HepG2 (cell line): Measurements from ENCODE around the gene RALB. TPM values are rescaled to one million over a fixed set of nuclear protein-coding genes. Genes with fewer than 3 reads are reported as not detected.

Experiments used
- FIP1L1 ChIP-seq: fragments of 200-400 bp; formaldehyde crosslinking; IDR thresholded peaks from 2 replicates; pipeline ENCODE4 v1.6.1; 2018; ENCODE audit warnings: low read depth, mild to moderate bottlenecking, low read length, moderate library complexity, borderline replicate concordance; ENCODE audit not compliant: insufficient read depth
- HCFC1 ChIP-seq: fragments of 150-350 bp; IDR thresholded peaks from 2 replicates; pipeline ENCODE4 v1.6.1; 2014; ENCODE audit warnings: low read depth, low read length
- KDM4B ChIP-seq: sonication (generic); formaldehyde crosslinking; IDR thresholded peaks from 2 replicates; pipeline ENCODE4 v1.4.0; 2020; ENCODE audit warnings: missing genetic modification reagents
- MIER3 ChIP-seq: IDR thresholded peaks from 2 replicates; pipeline ENCODE4 v1.6.1; 2016; ENCODE audit warnings: missing compliant biosample characterization, borderline replicate concordance
- SMARCE1 ChIP-seq: fragments of 450-650 bp; IDR thresholded peaks from 2 replicates; pipeline ENCODE4 v1.6.1; 2017; ENCODE audit warnings: borderline replicate concordance
- SMC3 ChIP-seq: IDR thresholded peaks from 2 replicates; pipeline ENCODE4 v1.6.1; 2011; ENCODE audit warnings: low read length, improper control_type of control experiment
- SRF ChIP-seq: IDR thresholded peaks from 2 replicates; pipeline ENCODE4 v1.6.1; 2011; ENCODE audit warnings: mild to moderate bottlenecking, low read depth, low read length, moderate library complexity
- ZFP91 ChIP-seq: sonication (generic); formaldehyde crosslinking; IDR thresholded peaks from 2 replicates; pipeline ENCODE4 v1.9.0; 2022; ENCODE audit warnings: missing genetic modification reagents, mild to moderate bottlenecking, borderline replicate concordance
- ZNF280D ChIP-seq: sonication (generic); formaldehyde crosslinking; IDR thresholded peaks from 2 replicates; pipeline ENCODE4 v1.5.1; 2020; ENCODE audit warnings: mild to moderate bottlenecking, missing genetic modification reagents
- polyA plus RNA-seq, 8 experiments: library from polyadenylated mRNA; depleted of rRNA in 3 of 8; stranded (reverse) in 7 of 8; unstranded in 1 of 8; fragments of >200 nt; fragmentation: Illumina TruSeq in 4 of 8; extraction: Trizol in 4 of 8; gene quantifications; 2 replicates each; pipeline versions ENCODE4 v1.2.1 to v1.2.3, GENCODE V29; 2011 to 2016; ENCODE audit warnings: low read depth in 4 of 8, missing spikeins in 1 of 8, mixed read lengths in 1 of 8; ENCODE audit not compliant: insufficient read depth in 1 of 8
- total RNA-seq, 5 experiments: library from RNA; depleted of rRNA; stranded (reverse); fragments of >200 nt; fragmentation: Illumina TruSeq; extraction: Trizol; gene quantifications; 2 replicates each; pipeline ENCODE4 v1.2.3, GENCODE V29; 2016; ENCODE audit warnings: low read depth in 1 of 5
- TF ChIP-seq, protein P1 (sequence below): sonication (generic); formaldehyde crosslinking; IDR thresholded peaks from 2 replicates; pipeline ENCODE4 v1.9.0; 2021; ENCODE audit warnings: missing genetic modification reagents, mild to moderate bottlenecking, borderline replicate concordance
- TF ChIP-seq, protein P2 (sequence below): sonication (generic); formaldehyde crosslinking; IDR thresholded peaks from 2 replicates; pipeline ENCODE4 v1.5.1; 2020; ENCODE audit warnings: mild to moderate bottlenecking, missing genetic modification reagents, moderate library complexity
- TF ChIP-seq, protein P3 (sequence below): sonication (generic); formaldehyde crosslinking; IDR thresholded peaks from 2 replicates; pipeline ENCODE4 v1.5.0; 2020; ENCODE audit warnings: missing genetic modification reagents

Gene RALB
- total and polyA plus RNA-seq, 2 of the 13 experiments (the other 11 are each of a cell fraction or from before 2014, with no cell fraction given): 37.8 to 43.2 TPM

GRCh38 chr2:120253021-120253882 is 600 bp downstream of the RALB start (continued):
- TF ChIP-seq ZNF280D (CRISPR knock-in tag): no peak
- 0 out of 2 replicates have a peak, but pooled peaks have one; percentile 40 for TF ChIP-seq FIP1L1
- TF ChIP-seq, protein P1, sequence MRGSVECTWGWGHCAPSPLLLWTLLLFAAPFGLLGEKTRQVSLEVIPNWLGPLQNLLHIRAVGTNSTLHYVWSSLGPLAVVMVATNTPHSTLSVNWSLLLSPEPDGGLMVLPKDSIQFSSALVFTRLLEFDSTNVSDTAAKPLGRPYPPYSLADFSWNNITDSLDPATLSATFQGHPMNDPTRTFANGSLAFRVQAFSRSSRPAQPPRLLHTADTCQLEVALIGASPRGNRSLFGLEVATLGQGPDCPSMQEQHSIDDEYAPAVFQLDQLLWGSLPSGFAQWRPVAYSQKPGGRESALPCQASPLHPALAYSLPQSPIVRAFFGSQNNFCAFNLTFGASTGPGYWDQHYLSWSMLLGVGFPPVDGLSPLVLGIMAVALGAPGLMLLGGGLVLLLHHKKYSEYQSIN: no peak
- TF ChIP-seq, protein P2, sequence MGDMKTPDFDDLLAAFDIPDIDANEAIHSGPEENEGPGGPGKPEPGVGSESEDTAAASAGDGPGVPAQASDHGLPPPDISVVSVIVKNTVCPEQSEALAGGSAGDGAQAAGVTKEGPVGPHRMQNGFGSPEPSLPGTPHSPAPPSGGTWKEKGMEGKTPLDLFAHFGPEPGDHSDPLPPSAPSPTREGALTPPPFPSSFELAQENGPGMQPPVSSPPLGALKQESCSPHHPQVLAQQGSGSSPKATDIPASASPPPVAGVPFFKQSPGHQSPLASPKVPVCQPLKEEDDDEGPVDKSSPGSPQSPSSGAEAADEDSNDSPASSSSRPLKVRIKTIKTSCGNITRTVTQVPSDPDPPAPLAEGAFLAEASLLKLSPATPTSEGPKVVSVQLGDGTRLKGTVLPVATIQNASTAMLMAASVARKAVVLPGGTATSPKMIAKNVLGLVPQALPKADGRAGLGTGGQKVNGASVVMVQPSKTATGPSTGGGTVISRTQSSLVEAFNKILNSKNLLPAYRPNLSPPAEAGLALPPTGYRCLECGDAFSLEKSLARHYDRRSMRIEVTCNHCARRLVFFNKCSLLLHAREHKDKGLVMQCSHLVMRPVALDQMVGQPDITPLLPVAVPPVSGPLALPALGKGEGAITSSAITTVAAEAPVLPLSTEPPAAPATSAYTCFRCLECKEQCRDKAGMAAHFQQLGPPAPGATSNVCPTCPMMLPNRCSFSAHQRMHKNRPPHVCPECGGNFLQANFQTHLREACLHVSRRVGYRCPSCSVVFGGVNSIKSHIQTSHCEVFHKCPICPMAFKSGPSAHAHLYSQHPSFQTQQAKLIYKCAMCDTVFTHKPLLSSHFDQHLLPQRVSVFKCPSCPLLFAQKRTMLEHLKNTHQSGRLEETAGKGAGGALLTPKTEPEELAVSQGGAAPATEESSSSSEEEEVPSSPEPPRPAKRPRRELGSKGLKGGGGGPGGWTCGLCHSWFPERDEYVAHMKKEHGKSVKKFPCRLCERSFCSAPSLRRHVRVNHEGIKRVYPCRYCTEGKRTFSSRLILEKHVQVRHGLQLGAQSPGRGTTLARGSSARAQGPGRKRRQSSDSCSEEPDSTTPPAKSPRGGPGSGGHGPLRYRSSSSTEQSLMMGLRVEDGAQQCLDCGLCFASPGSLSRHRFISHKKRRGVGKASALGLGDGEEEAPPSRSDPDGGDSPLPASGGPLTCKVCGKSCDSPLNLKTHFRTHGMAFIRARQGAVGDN (CRISPR knock-in tag): peak; percentile 79
- TF ChIP-seq SMARCE1: no peak
- no peak for TF ChIP-seq SRF
- peak; percentile 9; the same call in 1 of the 2 replicates for TF ChIP-seq SMC3
- TF ChIP-seq, protein P3, sequence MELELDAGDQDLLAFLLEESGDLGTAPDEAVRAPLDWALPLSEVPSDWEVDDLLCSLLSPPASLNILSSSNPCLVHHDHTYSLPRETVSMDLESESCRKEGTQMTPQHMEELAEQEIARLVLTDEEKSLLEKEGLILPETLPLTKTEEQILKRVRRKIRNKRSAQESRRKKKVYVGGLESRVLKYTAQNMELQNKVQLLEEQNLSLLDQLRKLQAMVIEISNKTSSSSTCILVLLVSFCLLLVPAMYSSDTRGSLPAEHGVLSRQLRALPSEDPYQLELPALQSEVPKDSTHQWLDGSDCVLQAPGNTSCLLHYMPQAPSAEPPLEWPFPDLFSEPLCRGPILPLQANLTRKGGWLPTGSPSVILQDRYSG (CRISPR knock-in tag): 0 out of 2 replicates have a peak, but pooled peaks have one; percentile 50
- peak; percentile 73; the same call in 1 of the 2 replicates for TF ChIP-seq MIER3 (CRISPR knock-in tag)
- TF ChIP-seq ZFP91 (CRISPR knock-in tag): peak; percentile 55
- TF ChIP-seq HCFC1: no peak
- no peak for TF ChIP-seq KDM4B (CRISPR knock-in tag)
